H9 (cell line): ENCODE measurements around the gene EML1. TPM values are rescaled to one million over a fixed set of nuclear protein-coding genes. Genes with fewer than 3 reads are reported as not detected.

Experiments used
- DNase-seq: peaks from one replicate; pipeline ENCODE4 v3.0.0-alpha.2; 2017
- H2AFZ ChIP-seq: one replicate; pipeline ENCODE4 v1.6.1; 2013; ENCODE audit warnings: mild to moderate bottlenecking, low read length, control low read depth, moderate library complexity
- H2AK5ac ChIP-seq: 2 replicates; pipeline ENCODE4 v1.6.1; 2013; ENCODE audit warnings: low read length, control low read depth, mixed read lengths; ENCODE audit not compliant: insufficient read length
- H2BK120ac ChIP-seq: one replicate; pipeline ENCODE4 v1.6.1; 2013; ENCODE audit warnings: low read depth, mild to moderate bottlenecking, low read length, control low read depth, inconsistent platforms; ENCODE audit not compliant: poor library complexity, severe bottlenecking
- H2BK12ac ChIP-seq: 2 replicates; pipeline ENCODE4 v1.6.1; 2013; ENCODE audit warnings: low read length, control low read depth, mixed read lengths, low read depth; ENCODE audit not compliant: insufficient read length
- H2BK15ac ChIP-seq: 2 replicates; pipeline ENCODE4 v1.6.1; 2013; ENCODE audit warnings: low read depth, low read length, control low read depth
- H2BK20ac ChIP-seq: one replicate; pipeline ENCODE4 v1.6.1; 2013; ENCODE audit warnings: low read depth, mild to moderate bottlenecking, low read length, control low read depth, inconsistent platforms; ENCODE audit not compliant: poor library complexity, severe bottlenecking
- H2BK5ac ChIP-seq: 2 replicates; pipeline ENCODE4 v1.6.1; 2013; ENCODE audit warnings: low read length, control low read depth, mixed read lengths; ENCODE audit not compliant: insufficient read length
- H3K14ac ChIP-seq: 2 replicates; pipeline ENCODE4 v1.6.1; 2013; ENCODE audit warnings: low read length, control low read depth; ENCODE audit not compliant: insufficient read depth
- H3K18ac ChIP-seq: 2 replicates; pipeline ENCODE4 v1.6.1; 2013; ENCODE audit warnings: low read depth, mild to moderate bottlenecking, mixed read lengths, low read length, control low read depth; ENCODE audit not compliant: insufficient read length
- H3K23ac ChIP-seq: 2 replicates; pipeline ENCODE4 v1.6.1; 2013; ENCODE audit warnings: low read length, control low read depth, mixed read lengths, low read depth; ENCODE audit not compliant: insufficient read length
- H3K23me2 ChIP-seq: 2 replicates; pipeline ENCODE4 v1.6.1; 2013; ENCODE audit warnings: low read depth, mild to moderate bottlenecking, mixed read lengths, low read length, control low read depth; ENCODE audit not compliant: insufficient read length, poor library complexity, severe bottlenecking
- H3K27ac ChIP-seq: 2 replicates; pipeline ENCODE4 v1.5.1; 2013; ENCODE audit warnings: low read length, control low read depth, mixed read lengths, low read depth; ENCODE audit not compliant: insufficient read length
- H3K27me3 ChIP-seq: 2 replicates; pipeline ENCODE4 v1.6.1; 2013; ENCODE audit warnings: low read length, control low read depth, inconsistent platforms; ENCODE audit not compliant: insufficient read depth
- H3K4ac ChIP-seq: 2 replicates; pipeline ENCODE4 v1.6.1; 2013; ENCODE audit warnings: low read depth, mild to moderate bottlenecking, control low read depth, inconsistent platforms, low read length, moderate library complexity
- H3K4me1 ChIP-seq: 2 replicates; pipeline ENCODE4 v1.6.1; 2013; ENCODE audit warnings: low read length, control low read depth, inconsistent platforms; ENCODE audit not compliant: insufficient read depth
- H3K4me2 ChIP-seq: 2 replicates; pipeline ENCODE4 v1.6.1; 2013; ENCODE audit warnings: low read length, control low read depth, mixed read lengths; ENCODE audit not compliant: insufficient read length, insufficient read depth
- H3K56ac ChIP-seq: 2 replicates; pipeline ENCODE4 v1.6.1; 2013; ENCODE audit warnings: low read depth, mild to moderate bottlenecking, mixed read lengths, low read length, control low read depth; ENCODE audit not compliant: insufficient read length
- H3K79me1 ChIP-seq: 2 replicates; pipeline ENCODE4 v1.6.1; 2013; ENCODE audit warnings: low read depth, mild to moderate bottlenecking, moderate library complexity, low read length, control low read depth, inconsistent platforms; ENCODE audit not compliant: insufficient read depth, poor library complexity, severe bottlenecking
- H3K79me2 ChIP-seq: 2 replicates; pipeline ENCODE4 v1.6.1; 2013; ENCODE audit warnings: low read length, control low read depth, inconsistent platforms; ENCODE audit not compliant: insufficient read depth
- H3K9ac ChIP-seq: 2 replicates; pipeline ENCODE4 v1.6.1; 2013; ENCODE audit warnings: low read length, control low read depth, mixed read lengths; ENCODE audit not compliant: insufficient read length; ENCODE audit errors: extremely low read depth
- H3K9me3 ChIP-seq: one replicate; pipeline ENCODE4 v1.6.1; 2013; ENCODE audit warnings: low read depth, low read length, inconsistent platforms; ENCODE audit not compliant: control insufficient read depth
- H3T11ph ChIP-seq: one replicate; pipeline ENCODE4 v1.6.1; 2013; ENCODE audit warnings: mild to moderate bottlenecking, low read length, control low read depth, inconsistent platforms
- H4K20me1 ChIP-seq: one replicate; pipeline ENCODE4 v1.6.1; 2013; ENCODE audit not compliant: control insufficient read depth, insufficient read length, insufficient read depth
- H4K5ac ChIP-seq: 2 replicates; pipeline ENCODE4 v1.6.1; 2013; ENCODE audit warnings: low read depth, mild to moderate bottlenecking, mixed read lengths, low read length, control low read depth; ENCODE audit not compliant: insufficient read length
- H4K8ac ChIP-seq: replicated peaks from 2 replicates; pipeline ENCODE4 v1.6.1; 2013; ENCODE audit warnings: low read length, control low read depth, mixed read lengths, low read depth; ENCODE audit not compliant: insufficient read length
- H4K91ac ChIP-seq: 2 replicates; pipeline ENCODE4 v1.6.1; 2013; ENCODE audit warnings: low read depth, mild to moderate bottlenecking, moderate library complexity, mixed read lengths, low read length, control low read depth; ENCODE audit not compliant: insufficient read length
- H3K27ac Mint-ChIP-seq, 3 experiments: 2 replicates in 2 of 3; 3 replicates in 1 of 3; pipeline ENCODE4 v1.8.0; 2020 to 2021; ENCODE audit warnings: mixed read lengths in 3 of 3, mild to moderate bottlenecking in 1 of 3, moderate library complexity in 1 of 3
- H3K27me3 Mint-ChIP-seq: 2 replicates; pipeline ENCODE4 v1.8.0; 2021; ENCODE audit warnings: low read depth, mild to moderate bottlenecking, moderate library complexity, mixed read lengths
- H3K36me3 Mint-ChIP-seq, 3 experiments: 2 replicates in 2 of 3; 3 replicates in 1 of 3; pipeline ENCODE4 v1.8.0; 2020 to 2021; ENCODE audit warnings: low read depth in 3 of 3, mixed read lengths in 3 of 3; ENCODE audit not compliant: insufficient read depth in 1 of 3
- H3K4me1 Mint-ChIP-seq, 2 experiments: 2 replicates each; pipeline ENCODE4 v1.8.0; 2020; ENCODE audit warnings: mixed read lengths in 2 of 2
- H3K4me3 Mint-ChIP-seq, 2 experiments: 2 replicates in 1 of 2; 3 replicates in 1 of 2; pipeline ENCODE4 v1.8.0; 2020 to 2021; ENCODE audit warnings: mild to moderate bottlenecking in 2 of 2, mixed read lengths in 2 of 2, moderate library complexity in 1 of 2
- H3K9me3 Mint-ChIP-seq, 2 experiments: 2 replicates in 1 of 2; 3 replicates in 1 of 2; pipeline ENCODE4 v1.8.0; 2020; ENCODE audit warnings: mild to moderate bottlenecking in 2 of 2, mixed read lengths in 2 of 2, moderate library complexity in 1 of 2
- WGBS: extraction: QIAGEN DNeasy Blood & Tissue Kit; methylation state at CpG from one replicate; pipeline ENCODE4 v1.1.7; 2013; ENCODE audit warnings: missing lambda C conversion rate, low lambda C conversion rate, mixed read lengths; ENCODE audit not compliant: insufficient read length; ENCODE audit errors: extremely low coverage; 5-methylcytosine and 5-hydroxymethylcytosine counted together
- total RNA-seq: library from RNA; stranded (reverse); gene quantifications from 2 replicates; pipeline ENCODE4 v1.2.1, GENCODE V29; 2021
- TF ChIP-seq, protein P1 (sequence below): fragments of 200-600 bp; sonication (generic); conservative IDR thresholded peaks from 3 replicates; pipeline ENCODE4 v1.8.0; 2021; ENCODE audit warnings: antibody characterized with exemption, mild to moderate bottlenecking

Gene EML1
- total RNA-seq, 1 experiment from 2014 or later: 16.7 TPM

DNA sequence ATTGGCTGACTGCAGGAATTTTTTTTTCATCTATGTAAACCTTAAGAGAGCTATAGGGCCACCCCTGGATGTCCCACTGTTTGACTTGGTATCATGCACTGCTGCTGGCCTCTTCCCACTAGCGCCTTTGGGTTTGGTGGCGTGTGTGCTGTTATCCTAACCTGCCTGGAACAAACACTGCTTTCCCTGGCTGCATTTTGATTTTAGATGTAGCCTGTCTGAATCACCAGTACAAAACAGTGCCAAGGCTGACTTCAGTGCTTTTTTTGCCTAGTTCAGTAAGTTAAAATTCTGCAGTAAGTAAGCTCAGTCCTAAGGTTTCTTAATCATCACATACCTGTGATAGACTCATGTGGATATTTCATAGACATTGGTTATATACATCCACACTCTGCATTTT, 99.2 kb downstream of the EML1 start:
- Histone ChIP-seq H3K4ac (no peak overlapping the region), H4K91ac (no peak overlapping the region), H3K9me3 (no peaks in the 10 kb centered on the region), H3T11ph (no peak overlapping the region), H3K23ac (no peak overlapping the region), H3K18ac (no peak overlapping the region), H3K27me3 (no peaks in the 10 kb centered on the region), H2AK5ac (no peak overlapping the region), H3K4me2 (no peak overlapping the region), H4K8ac (no peak overlapping the region), H3K56ac (no peak overlapping the region), H3K27ac (no peak overlapping the region), H4K20me1 (no peaks in the 10 kb centered on the region), H2BK5ac (no peak overlapping the region), H3K23me2 (no peaks in the 10 kb centered on the region), H2BK120ac (no peak overlapping the region), H3K79me2 (no peaks in the 10 kb centered on the region), H3K9ac (no peak overlapping the region), H3K4me1 (no peaks in the 10 kb centered on the region), H2AFZ (no peak overlapping the region), H3K14ac (no peak overlapping the region), H4K5ac (no peak overlapping the region), H3K79me1 (no peaks in the 10 kb centered on the region), H2BK15ac (no peak overlapping the region), H2BK12ac (no peak overlapping the region), H2BK20ac (no peak overlapping the region)
- Mint-ChIP-seq H3K4me3 (no peak overlapping the region), H3K9me3 (no peaks in the 10 kb centered on the region; a peak in 1 of 5 replicates), H3K4me1 (peaks cover 43 to 49% of the 10 kb centered on the region in 2 experiments), H3K36me3 (no peaks in the 10 kb centered on the region; a peak in 1 of 7 replicates), H3K27ac (no peak overlapping the region), H3K27me3 (peaks cover 3% of the 10 kb centered on the region)
- TF ChIP-seq, protein P1, sequence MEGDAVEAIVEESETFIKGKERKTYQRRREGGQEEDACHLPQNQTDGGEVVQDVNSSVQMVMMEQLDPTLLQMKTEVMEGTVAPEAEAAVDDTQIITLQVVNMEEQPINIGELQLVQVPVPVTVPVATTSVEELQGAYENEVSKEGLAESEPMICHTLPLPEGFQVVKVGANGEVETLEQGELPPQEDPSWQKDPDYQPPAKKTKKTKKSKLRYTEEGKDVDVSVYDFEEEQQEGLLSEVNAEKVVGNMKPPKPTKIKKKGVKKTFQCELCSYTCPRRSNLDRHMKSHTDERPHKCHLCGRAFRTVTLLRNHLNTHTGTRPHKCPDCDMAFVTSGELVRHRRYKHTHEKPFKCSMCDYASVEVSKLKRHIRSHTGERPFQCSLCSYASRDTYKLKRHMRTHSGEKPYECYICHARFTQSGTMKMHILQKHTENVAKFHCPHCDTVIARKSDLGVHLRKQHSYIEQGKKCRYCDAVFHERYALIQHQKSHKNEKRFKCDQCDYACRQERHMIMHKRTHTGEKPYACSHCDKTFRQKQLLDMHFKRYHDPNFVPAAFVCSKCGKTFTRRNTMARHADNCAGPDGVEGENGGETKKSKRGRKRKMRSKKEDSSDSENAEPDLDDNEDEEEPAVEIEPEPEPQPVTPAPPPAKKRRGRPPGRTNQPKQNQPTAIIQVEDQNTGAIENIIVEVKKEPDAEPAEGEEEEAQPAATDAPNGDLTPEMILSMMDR: no peak
- no CpG with 5 or more reads among the region's 2 CpGs for WGBS
- DNase-seq: no peak
